Ascending aorta (tissue), 2 donors: ENCODE measurements around the gene MED25. TPM values are rescaled to one million over a fixed set of nuclear protein-coding genes. Genes with fewer than 3 reads are reported as not detected.

Source experiments
- DNase-seq, 2 donors: peaks; one replicate each; pipeline ENCODE4 v3.0.0-alpha.2; 2019; ENCODE audit warnings: low spot score in 2 of 2
- H3K27ac ChIP-seq, 2 donors: fragments of 200-600 bp; sonication (generic); one replicate each; pipeline ENCODE4 v1.5.1; 2016 to 2017; ENCODE audit warnings: mild to moderate bottlenecking in 1 of 2
- H3K27me3 ChIP-seq: fragments of 200-600 bp; sonication (generic); one replicate; pipeline ENCODE4 v1.5.1; 2017
- H3K36me3 ChIP-seq, 2 donors: fragments of 200-600 bp; sonication (generic); one replicate each; pipeline ENCODE4 v1.5.1; 2016
- H3K4me1 ChIP-seq, 2 donors: fragments of 200-600 bp; sonication (generic); one replicate each; pipeline ENCODE4 v1.5.1; 2016 to 2017; ENCODE audit warnings: mild to moderate bottlenecking in 1 of 2
- H3K4me3 ChIP-seq, 2 donors: fragments of 200-600 bp; sonication (generic); one replicate each; pipeline ENCODE4 v1.5.1; 2016 to 2017; ENCODE audit warnings: mild to moderate bottlenecking in 1 of 2
- H3K9me3 ChIP-seq, 2 donors: fragments of 200-600 bp; sonication (generic); one replicate each; pipeline ENCODE4 v1.5.1; 2016
- CTCF ChIP-seq, 3 experiments: fragments of 200-600 bp in 2 of 3; fragments of 450-650 bp in 1 of 3; sonication (generic) in 2 of 3; IDR thresholded peaks; one replicate each; pipeline ENCODE4 v1.5.1; 2016 to 2019; ENCODE audit warnings: antibody characterized with exemption in 3 of 3, mild to moderate bottlenecking in 1 of 3, moderate library complexity in 1 of 3
- intact Hi-C: fragments of 100-400 bp; cut with DNase I; formaldehyde crosslinking; loops from one replicate; pipeline ENCODE4 v1.15.1; 2023
- total RNA-seq: library from RNA; depleted of rRNA; stranded (reverse); fragments of >200 nt; gene quantifications from one replicate; pipeline ENCODE4 v1.1.0, GENCODE V29; 2016

MED25 gene
- total RNA-seq, 1 donor from 2014 or later = 54.0 TPM

GRCh38 chr19:49830766-49831165 lies 12.7 kb downstream of the MED25 start:
- H3K4me3 ChIP-seq = no peak overlapping the region
- H3K4me1 ChIP-seq = no peaks in the 10 kb centered on the region
- no peak for DNase-seq
- H3K9me3 ChIP-seq = no peaks in the 10 kb centered on the region
- intact Hi-C loops = no loop called here
- peaks cover 74 to 80% of the 10 kb centered on the region in 2 donors for H3K36me3 ChIP-seq
- H3K27ac ChIP-seq = no peak overlapping the region
- TF ChIP-seq CTCF (IDR thresholded peaks at IDR 0.05) = no peak
- H3K27me3 ChIP-seq = no peaks in the 10 kb centered on the region

GRCh38 chr19:49831592-49831991 lies 13.5 kb downstream of the MED25 start:
- H3K27me3 ChIP-seq = no peaks in the 10 kb centered on the region
- TF ChIP-seq CTCF (IDR thresholded peaks at IDR 0.05) = no peak
- H3K27ac ChIP-seq = no peak overlapping the region
- no peak for DNase-seq
- intact Hi-C loops = no loop called here
- no peaks in the 10 kb centered on the region for H3K9me3 ChIP-seq
- no peak overlapping the region for H3K4me3 ChIP-seq
- peaks cover 82 to 89% of the 10 kb centered on the region in 2 donors for H3K36me3 ChIP-seq
- no peaks in the 10 kb centered on the region for H3K4me1 ChIP-seq

- no peak overlapping the region for H3K4me3 ChIP-seq
- intact Hi-C loops = no loop called here
- no peak for DNase-seq
- H3K27ac ChIP-seq = no peak overlapping the region
- H3K27me3 ChIP-seq = no peaks in the 10 kb centered on the region
- H3K9me3 ChIP-seq = no peaks in the 10 kb centered on the region
- H3K4me1 ChIP-seq = no peaks in the 10 kb centered on the region
- H3K36me3 ChIP-seq = peaks cover 81 to 90% of the 10 kb centered on the region in 2 donors
- TF ChIP-seq CTCF (IDR thresholded peaks at IDR 0.05) = no peak
Measured at GRCh38 chr19:49832556-49832955, 14.5 kb downstream of the MED25 start.

GRCh38 chr19:49833599-49833998 lies 15.5 kb downstream of the MED25 start:
- Histone ChIP-seq H3K27me3 (no peaks in the 10 kb centered on the region), H3K4me3 (no peak overlapping the region), H3K4me1 (no peaks in the 10 kb centered on the region), H3K27ac (no peak overlapping the region), H3K9me3 (no peaks in the 10 kb centered on the region), H3K36me3 (peaks cover 84 to 95% of the 10 kb centered on the region in 2 donors)
- intact Hi-C loops = no loop called here
- TF ChIP-seq CTCF (IDR thresholded peaks at IDR 0.05) = no peak
- DNase-seq = no peak

GRCh38 chr19:49835562-49835961 lies 17.5 kb downstream of the MED25 start:
- Histone ChIP-seq H3K27me3 (no peaks in the 10 kb centered on the region), H3K36me3 (peaks cover 67 to 93% of the 10 kb centered on the region in 2 donors), H3K9me3 (no peaks in the 10 kb centered on the region), H3K27ac (no peak overlapping the region), H3K4me3 (no peak overlapping the region), H3K4me1 (no peaks in the 10 kb centered on the region)
- no peak for DNase-seq
- TF ChIP-seq CTCF (IDR thresholded peaks at IDR 0.05) = no peak
- intact Hi-C loops = no loop called here
